Measurements from ENCODE around the gene STEAP1B.

The STEAP1B gene

DNA sequence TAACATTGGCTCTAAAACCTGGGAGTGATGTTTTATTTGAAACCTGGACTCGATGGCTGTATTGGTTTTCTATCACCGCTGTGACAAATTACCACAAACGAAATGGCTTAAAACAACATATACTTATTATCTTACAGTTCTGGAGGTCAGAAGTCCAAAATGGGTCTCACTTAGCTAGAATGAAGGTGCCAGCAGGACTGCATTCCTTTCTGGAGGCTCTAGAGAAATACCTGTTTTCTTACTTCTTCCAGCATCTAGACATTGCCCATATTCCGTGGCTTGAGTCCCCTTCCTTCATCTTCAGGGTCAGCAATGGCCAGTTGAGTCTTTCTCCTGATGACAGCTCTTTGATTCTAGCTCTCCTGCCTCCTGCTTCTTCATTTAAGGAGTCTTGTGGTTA is 44.3 kb upstream of the STEAP1B start:
- TF ChIP-seq ZBTB7A (IDR thresholded peaks at IDR 0.05; ENCODE audit: low read depth) (no peak), CREB1 (IDR thresholded peaks at IDR 0.05; ENCODE audit: low read depth) (no peak), EP300 (IDR thresholded peaks at IDR 0.05; ENCODE audit: borderline replicate concordance) (no peak), NFIC (IDR thresholded peaks at IDR 0.05) (no peak), YY1 (IDR thresholded peaks at IDR 0.05; ENCODE audit: low read depth) (no peak), TEAD4 (IDR thresholded peaks at IDR 0.05) (no peak), TAF1 (IDR thresholded peaks at IDR 0.05; ENCODE audit: low read depth) (no peak), RAD21 (IDR thresholded peaks at IDR 0.05; ENCODE audit: low read depth) (no peak), FOXM1 (IDR thresholded peaks at IDR 0.05; ENCODE audit: borderline replicate concordance, low read depth) (no peak), CEBPB (IDR thresholded peaks at IDR 0.05) (no peak), EGR1 (IDR thresholded peaks at IDR 0.05) (no peak)
- TF ChIP-seq, protein P1, sequence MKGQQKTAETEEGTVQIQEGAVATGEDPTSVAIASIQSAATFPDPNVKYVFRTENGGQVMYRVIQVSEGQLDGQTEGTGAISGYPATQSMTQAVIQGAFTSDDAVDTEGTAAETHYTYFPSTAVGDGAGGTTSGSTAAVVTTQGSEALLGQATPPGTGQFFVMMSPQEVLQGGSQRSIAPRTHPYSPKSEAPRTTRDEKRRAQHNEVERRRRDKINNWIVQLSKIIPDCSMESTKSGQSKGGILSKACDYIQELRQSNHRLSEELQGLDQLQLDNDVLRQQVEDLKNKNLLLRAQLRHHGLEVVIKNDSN (IDR thresholded peaks at IDR 0.05), result no peak
- TF ChIP-seq, protein P2, sequence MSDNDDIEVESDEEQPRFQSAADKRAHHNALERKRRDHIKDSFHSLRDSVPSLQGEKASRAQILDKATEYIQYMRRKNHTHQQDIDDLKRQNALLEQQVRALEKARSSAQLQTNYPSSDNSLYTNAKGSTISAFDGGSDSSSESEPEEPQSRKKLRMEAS (IDR thresholded peaks at IDR 0.05), result no peak

DNA sequence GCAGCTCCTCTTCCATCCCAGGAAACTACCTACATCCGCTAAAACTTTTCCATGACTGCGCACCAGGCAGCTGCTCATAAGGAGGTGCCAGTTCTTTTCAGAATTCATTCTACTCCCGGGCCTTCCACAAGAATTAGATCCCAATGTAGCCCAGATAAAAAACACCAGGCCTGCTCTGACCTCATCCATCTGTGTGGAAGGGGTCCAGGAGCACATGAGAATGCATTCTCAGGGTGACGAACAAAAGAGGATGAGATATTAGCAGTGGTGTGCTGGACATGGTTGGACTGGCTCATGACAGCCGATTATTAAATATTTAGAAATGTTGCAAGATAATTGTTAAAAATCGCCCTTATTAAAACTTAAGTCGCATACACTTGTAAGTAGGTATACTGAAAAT is 43.2 kb upstream of the STEAP1B start:
- TF ChIP-seq RAD21 (IDR thresholded peaks at IDR 0.05; ENCODE audit: low read depth) (no peak), NFIC (IDR thresholded peaks at IDR 0.05) (no peak), TEAD4 (IDR thresholded peaks at IDR 0.05) (no peak), CREB1 (IDR thresholded peaks at IDR 0.05; ENCODE audit: low read depth) (no peak), ZBTB7A (IDR thresholded peaks at IDR 0.05; ENCODE audit: low read depth) (no peak), EP300 (IDR thresholded peaks at IDR 0.05; ENCODE audit: borderline replicate concordance) (no peak), TAF1 (IDR thresholded peaks at IDR 0.05; ENCODE audit: low read depth) (no peak), EGR1 (IDR thresholded peaks at IDR 0.05) (no peak), YY1 (IDR thresholded peaks at IDR 0.05; ENCODE audit: low read depth) (no peak), CEBPB (IDR thresholded peaks at IDR 0.05) (no peak)
- TF ChIP-seq, protein P2 (IDR thresholded peaks at IDR 0.05), result no peak
- TF ChIP-seq, protein P3, sequence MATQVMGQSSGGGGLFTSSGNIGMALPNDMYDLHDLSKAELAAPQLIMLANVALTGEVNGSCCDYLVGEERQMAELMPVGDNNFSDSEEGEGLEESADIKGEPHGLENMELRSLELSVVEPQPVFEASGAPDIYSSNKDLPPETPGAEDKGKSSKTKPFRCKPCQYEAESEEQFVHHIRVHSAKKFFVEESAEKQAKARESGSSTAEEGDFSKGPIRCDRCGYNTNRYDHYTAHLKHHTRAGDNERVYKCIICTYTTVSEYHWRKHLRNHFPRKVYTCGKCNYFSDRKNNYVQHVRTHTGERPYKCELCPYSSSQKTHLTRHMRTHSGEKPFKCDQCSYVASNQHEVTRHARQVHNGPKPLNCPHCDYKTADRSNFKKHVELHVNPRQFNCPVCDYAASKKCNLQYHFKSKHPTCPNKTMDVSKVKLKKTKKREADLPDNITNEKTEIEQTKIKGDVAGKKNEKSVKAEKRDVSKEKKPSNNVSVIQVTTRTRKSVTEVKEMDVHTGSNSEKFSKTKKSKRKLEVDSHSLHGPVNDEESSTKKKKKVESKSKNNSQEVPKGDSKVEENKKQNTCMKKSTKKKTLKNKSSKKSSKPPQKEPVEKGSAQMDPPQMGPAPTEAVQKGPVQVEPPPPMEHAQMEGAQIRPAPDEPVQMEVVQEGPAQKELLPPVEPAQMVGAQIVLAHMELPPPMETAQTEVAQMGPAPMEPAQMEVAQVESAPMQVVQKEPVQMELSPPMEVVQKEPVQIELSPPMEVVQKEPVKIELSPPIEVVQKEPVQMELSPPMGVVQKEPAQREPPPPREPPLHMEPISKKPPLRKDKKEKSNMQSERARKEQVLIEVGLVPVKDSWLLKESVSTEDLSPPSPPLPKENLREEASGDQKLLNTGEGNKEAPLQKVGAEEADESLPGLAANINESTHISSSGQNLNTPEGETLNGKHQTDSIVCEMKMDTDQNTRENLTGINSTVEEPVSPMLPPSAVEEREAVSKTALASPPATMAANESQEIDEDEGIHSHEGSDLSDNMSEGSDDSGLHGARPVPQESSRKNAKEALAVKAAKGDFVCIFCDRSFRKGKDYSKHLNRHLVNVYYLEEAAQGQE (IDR thresholded peaks at IDR 0.05; ENCODE audit: low read depth), result no peak

DNA sequence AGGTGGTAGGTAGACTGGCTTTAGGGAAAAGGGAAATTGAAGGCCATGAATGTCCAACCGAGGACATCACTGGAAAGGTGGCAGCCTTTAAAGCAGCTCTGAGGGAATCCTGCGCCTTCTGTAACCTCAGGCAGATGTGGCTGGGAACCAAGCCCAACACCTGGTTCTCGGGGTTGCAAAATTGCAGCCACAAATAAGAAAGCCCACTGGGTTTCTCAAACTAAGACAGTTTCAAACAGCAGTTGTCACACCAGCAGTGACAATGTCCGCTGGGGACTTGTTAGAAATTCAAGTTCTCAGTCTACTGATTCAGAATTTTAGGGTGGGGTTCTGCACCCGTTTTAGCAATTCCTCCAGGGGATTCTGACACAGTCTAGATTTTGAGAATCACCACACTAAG is 42.7 kb upstream of the STEAP1B start:
- TF ChIP-seq, protein P2 (IDR thresholded peaks at IDR 0.05), result no peak
- TF ChIP-seq TCF12 (IDR thresholded peaks at IDR 0.05; ENCODE audit: low read depth), result no peak
- no peak for TF ChIP-seq CEBPB (IDR thresholded peaks at IDR 0.05)
- TF ChIP-seq RAD21 (IDR thresholded peaks at IDR 0.05; ENCODE audit: low read depth), result no peak
- TF ChIP-seq FOXM1 (IDR thresholded peaks at IDR 0.05; ENCODE audit: borderline replicate concordance, low read depth), result no peak
- TF ChIP-seq YY1 (IDR thresholded peaks at IDR 0.05; ENCODE audit: low read depth), result no peak
- TF ChIP-seq, protein P1 (IDR thresholded peaks at IDR 0.05), result no peak
- TF ChIP-seq, protein P3 (IDR thresholded peaks at IDR 0.05; ENCODE audit: low read depth), result no peak
- no peak for TF ChIP-seq TAF1 (IDR thresholded peaks at IDR 0.05; ENCODE audit: low read depth)
- no peak for TF ChIP-seq EGR1 (IDR thresholded peaks at IDR 0.05)
- no peak for TF ChIP-seq ZBTB7A (IDR thresholded peaks at IDR 0.05; ENCODE audit: low read depth)
- no peak for TF ChIP-seq TEAD4 (IDR thresholded peaks at IDR 0.05)
- no peak for TF ChIP-seq EP300 (IDR thresholded peaks at IDR 0.05; ENCODE audit: borderline replicate concordance)

DNA sequence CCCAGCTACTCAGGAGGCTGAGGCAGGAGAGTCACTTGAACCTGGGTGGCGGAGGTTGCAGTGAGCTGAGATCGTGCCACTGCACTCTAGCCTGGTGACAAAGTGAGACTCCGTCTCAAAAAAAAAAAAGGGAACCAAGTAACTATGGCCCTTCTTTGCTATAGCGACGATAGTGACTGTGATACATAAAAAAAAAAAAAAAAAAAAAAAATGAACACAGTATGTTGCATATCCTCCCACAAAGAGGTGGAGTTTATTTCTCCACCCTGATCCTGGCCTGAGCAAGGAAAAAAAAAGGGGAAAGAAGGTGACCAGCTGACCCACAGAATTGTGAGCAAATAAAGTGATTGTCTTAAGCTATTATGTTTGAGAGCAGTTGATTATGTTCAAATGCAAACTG is 42.3 kb upstream of the STEAP1B start:
- TF ChIP-seq TAF1 (IDR thresholded peaks at IDR 0.05; ENCODE audit: low read depth) (no peak), RAD21 (IDR thresholded peaks at IDR 0.05; ENCODE audit: low read depth) (no peak), TCF12 (IDR thresholded peaks at IDR 0.05; ENCODE audit: low read depth) (no peak), YY1 (IDR thresholded peaks at IDR 0.05; ENCODE audit: low read depth) (no peak), CREB1 (IDR thresholded peaks at IDR 0.05; ENCODE audit: low read depth) (no peak), ZBTB7A (IDR thresholded peaks at IDR 0.05; ENCODE audit: low read depth) (no peak), EP300 (IDR thresholded peaks at IDR 0.05; ENCODE audit: borderline replicate concordance) (no peak), NFIC (IDR thresholded peaks at IDR 0.05) (no peak), TEAD4 (IDR thresholded peaks at IDR 0.05) (no peak), FOXM1 (IDR thresholded peaks at IDR 0.05; ENCODE audit: borderline replicate concordance, low read depth) (no peak), EGR1 (IDR thresholded peaks at IDR 0.05) (no peak), CEBPB (IDR thresholded peaks at IDR 0.05) (no peak)
- TF ChIP-seq, protein P2 (IDR thresholded peaks at IDR 0.05), result no peak
- TF ChIP-seq, protein P1 (IDR thresholded peaks at IDR 0.05), result no peak
- TF ChIP-seq, protein P3 (IDR thresholded peaks at IDR 0.05; ENCODE audit: low read depth), result no peak

Data from Ishikawa (cell line).